ENCODE data around the gene ZGPAT. TPM values are rescaled to one million over a fixed set of nuclear protein-coding genes. Genes with fewer than 3 reads are reported as not detected.

Gene ZGPAT
- total and polyA plus RNA-seq, 2 donors = 16.5 to 66.6 TPM

DNA sequence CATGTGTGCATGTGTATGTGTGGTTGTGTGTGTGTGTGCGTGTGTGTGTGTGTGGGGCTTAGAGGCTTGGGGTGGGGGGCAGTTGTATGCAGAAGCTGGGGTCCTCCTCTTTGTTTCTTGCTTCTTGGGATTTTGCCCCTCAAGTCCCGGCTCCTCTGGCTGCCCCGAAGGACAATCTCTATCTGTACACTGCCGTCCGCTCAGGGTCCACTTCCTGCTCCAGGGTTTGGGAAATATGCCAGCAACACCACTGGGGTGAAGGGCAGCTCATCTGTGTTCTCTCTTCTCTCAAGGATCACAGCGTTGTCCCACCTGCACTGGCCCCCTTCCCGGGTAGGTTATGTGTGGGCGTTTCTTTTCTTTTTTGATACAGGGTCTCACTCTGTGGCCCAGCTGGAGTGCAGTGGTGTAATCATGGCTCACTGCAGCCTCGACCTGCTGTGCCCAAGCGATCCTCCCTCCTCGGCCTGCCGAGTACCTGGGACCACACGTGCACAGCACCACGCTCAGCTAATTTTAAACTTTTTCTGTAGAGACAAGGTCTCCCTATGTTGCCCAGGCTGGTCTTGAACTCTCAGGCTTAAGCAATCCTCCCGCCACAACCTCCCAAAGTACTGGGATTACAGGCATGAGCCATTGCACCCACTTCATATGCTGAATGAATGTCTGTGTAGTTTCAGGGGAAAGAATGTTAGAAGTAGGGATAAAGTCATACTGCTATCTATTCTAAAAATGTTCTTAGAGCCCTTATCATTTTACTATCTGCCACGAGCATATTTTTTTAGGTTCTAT, 57.4 kb downstream of the ZGPAT start:
- no peaks in the 10 kb centered on the region for H3K36me3 ChIP-seq (ENCODE audit: control insufficient read depth in 2 of 2, insufficient read depth in 2 of 2, low read length in 1 of 2)
- no peaks in the 10 kb centered on the region for H3K27me3 ChIP-seq (ENCODE audit: control insufficient read depth in 2 of 2, insufficient read depth in 1 of 2, low read length in 1 of 2)
- H3K4me3 ChIP-seq (ENCODE audit: low read length in 2 of 2) = no peak overlapping the region
- H3K4me1 ChIP-seq (ENCODE audit: control insufficient read depth in 2 of 2, insufficient read depth in 2 of 2, low read length in 2 of 2) = no peaks in the 10 kb centered on the region
- DNase-seq (ENCODE audit: low read depth in 6 of 9, low spot score in 9 of 9) = no peak
- H3K27ac ChIP-seq (ENCODE audit: low read depth in 1 of 2, low read length in 1 of 2) = no peak overlapping the region
- WGBS = 95% methylated on average over 16 of the region's 16 CpGs
- no peaks in the 10 kb centered on the region for H3K9me3 ChIP-seq (ENCODE audit: control insufficient read depth in 2 of 2, insufficient read depth in 1 of 2, low read length in 1 of 2)

DNA sequence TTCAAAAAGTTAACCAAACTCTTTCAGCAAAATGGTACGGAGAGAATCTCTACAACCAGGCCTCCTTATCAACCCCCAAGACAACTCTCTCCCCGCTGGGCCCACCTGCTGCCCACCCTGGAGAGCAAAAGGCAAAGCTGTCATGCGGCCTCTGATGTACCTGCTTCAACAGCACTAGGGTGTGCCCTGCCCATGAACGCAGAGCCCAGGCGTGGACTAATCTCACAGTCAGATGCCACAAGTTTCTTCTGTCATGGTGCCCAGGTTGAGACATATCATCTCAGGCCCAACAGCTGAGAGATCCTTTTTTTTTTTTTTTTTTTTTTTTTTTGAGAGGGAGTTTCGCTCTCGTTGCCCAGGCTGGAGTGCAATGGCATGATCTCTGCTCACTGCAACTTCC, 58.1 kb downstream of the ZGPAT start:
- no peak for DNase-seq (ENCODE audit: low read depth in 6 of 9, low spot score in 9 of 9)
- H3K4me1 ChIP-seq (ENCODE audit: control insufficient read depth in 2 of 2, insufficient read depth in 2 of 2, low read length in 2 of 2) = no peaks in the 10 kb centered on the region
- H3K9me3 ChIP-seq (ENCODE audit: control insufficient read depth in 2 of 2, insufficient read depth in 1 of 2, low read length in 1 of 2) = no peaks in the 10 kb centered on the region
- no peaks in the 10 kb centered on the region for H3K27me3 ChIP-seq (ENCODE audit: control insufficient read depth in 2 of 2, insufficient read depth in 1 of 2, low read length in 1 of 2)
- no peak overlapping the region for H3K4me3 ChIP-seq (ENCODE audit: low read length in 2 of 2)
- H3K27ac ChIP-seq (ENCODE audit: low read depth in 1 of 2, low read length in 1 of 2) = no peak overlapping the region
- 98% methylated on average over 7 of the region's 7 CpGs for WGBS
- no peaks in the 10 kb centered on the region for H3K36me3 ChIP-seq (ENCODE audit: control insufficient read depth in 2 of 2, insufficient read depth in 2 of 2, low read length in 1 of 2)

DNA sequence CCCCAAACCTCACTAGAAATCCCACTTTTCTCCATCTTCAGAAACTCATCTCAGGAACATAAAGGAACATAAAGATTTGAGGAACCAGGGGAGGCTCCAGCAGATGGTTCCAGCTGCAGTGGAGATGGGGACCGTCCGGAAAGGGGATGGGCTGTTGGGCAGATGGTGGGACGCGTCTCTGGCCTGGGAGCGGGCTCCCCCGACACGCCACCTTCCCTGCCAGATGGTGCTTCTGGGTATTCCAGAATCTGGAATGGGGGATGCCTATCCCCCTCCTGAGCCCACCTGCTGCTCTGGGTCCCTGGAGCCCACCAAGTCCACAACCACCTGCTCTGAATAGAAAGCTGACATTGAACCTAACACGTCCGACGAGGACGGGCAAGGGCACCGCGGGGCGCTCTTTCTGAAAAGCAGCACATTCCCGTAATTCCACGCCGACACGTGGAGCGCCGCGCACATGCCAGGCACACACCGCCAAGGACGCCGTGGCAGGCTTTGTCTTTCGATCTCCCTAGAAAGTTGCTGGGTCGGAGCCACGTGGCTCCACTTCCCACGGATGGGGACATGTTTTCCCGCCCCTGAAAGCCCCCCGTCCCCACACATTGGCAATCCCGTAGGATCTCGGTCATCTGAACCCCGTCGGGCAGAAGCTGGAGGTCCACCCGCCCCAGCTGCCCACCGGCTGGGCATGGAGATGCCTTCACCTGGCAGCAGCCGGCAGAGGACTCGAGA, 59.0 kb downstream of the ZGPAT start:
- Histone ChIP-seq H3K4me3 (ENCODE audit: low read length in 2 of 2) (no peak overlapping the region), H3K4me1 (ENCODE audit: control insufficient read depth in 2 of 2, insufficient read depth in 2 of 2, low read length in 2 of 2) (no peaks in the 10 kb centered on the region), H3K27me3 (ENCODE audit: control insufficient read depth in 2 of 2, insufficient read depth in 1 of 2, low read length in 1 of 2) (peaks cover 0 to 2% of the 10 kb centered on the region in 2 donors), H3K9me3 (ENCODE audit: control insufficient read depth in 2 of 2, insufficient read depth in 1 of 2, low read length in 1 of 2) (peaks cover 0 to 2% of the 10 kb centered on the region in 2 donors), H3K36me3 (ENCODE audit: control insufficient read depth in 2 of 2, insufficient read depth in 2 of 2, low read length in 1 of 2) (no peaks in the 10 kb centered on the region), H3K27ac (ENCODE audit: low read depth in 1 of 2, low read length in 1 of 2) (no peak overlapping the region)
- DNase-seq (ENCODE audit: low read depth in 6 of 9, low spot score in 9 of 9) = no peak
- WGBS = 98% methylated on average over 38 of the region's 38 CpGs

DNA sequence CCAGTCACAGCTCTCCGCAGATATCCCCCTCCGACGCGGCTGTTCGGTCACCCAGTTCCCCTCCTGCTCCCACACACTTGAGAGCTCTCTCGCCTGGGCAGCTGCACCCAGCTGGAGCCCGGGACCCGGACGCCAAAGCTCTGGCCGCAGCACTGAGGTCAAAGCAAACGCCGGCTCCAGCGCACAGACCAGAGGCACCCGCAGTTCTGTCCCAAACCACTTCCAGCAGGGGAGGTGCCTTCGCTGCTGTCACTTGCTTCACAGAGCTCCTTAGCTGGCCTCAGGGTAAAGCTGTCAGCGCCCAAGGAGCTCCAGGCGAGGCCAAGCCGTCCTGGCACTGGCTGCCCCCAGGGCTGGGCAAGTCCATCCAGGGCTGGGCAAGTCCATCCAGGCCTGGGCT, 59.6 kb downstream of the ZGPAT start:
- Histone ChIP-seq H3K36me3 (ENCODE audit: control insufficient read depth in 2 of 2, insufficient read depth in 2 of 2, low read length in 1 of 2) (no peaks in the 10 kb centered on the region), H3K27ac (ENCODE audit: low read depth in 1 of 2, low read length in 1 of 2) (no peak overlapping the region), H3K27me3 (ENCODE audit: control insufficient read depth in 2 of 2, insufficient read depth in 1 of 2, low read length in 1 of 2) (peaks cover 0 to 2% of the 10 kb centered on the region in 2 donors), H3K4me1 (ENCODE audit: control insufficient read depth in 2 of 2, insufficient read depth in 2 of 2, low read length in 2 of 2) (no peaks in the 10 kb centered on the region), H3K9me3 (ENCODE audit: control insufficient read depth in 2 of 2, insufficient read depth in 1 of 2, low read length in 1 of 2) (peaks cover 0 to 2% of the 10 kb centered on the region in 2 donors), H3K4me3 (ENCODE audit: low read length in 2 of 2) (no peak overlapping the region)
- DNase-seq (ENCODE audit: low read depth in 6 of 9, low spot score in 9 of 9) = no peak
- WGBS = 85% methylated on average over 18 of the region's 18 CpGs

DNA sequence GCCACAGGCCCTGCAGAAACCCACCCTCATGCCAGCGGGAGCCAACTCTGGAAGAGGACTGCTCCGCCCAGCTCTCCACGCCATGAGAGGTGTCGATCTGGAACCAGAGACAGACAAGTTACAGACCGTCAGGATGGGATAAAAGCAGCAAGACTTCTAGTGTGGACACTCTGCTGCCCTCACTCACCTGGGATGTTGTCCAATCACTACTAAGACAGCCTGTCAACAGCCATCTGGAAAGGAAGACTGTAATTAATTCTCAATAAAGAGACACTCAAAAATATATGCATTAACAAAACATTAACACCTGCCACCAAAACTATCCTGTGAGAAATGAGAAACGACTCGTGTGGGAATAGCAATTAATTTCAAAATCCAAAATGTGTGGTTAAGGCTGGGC, 60.0 kb downstream of the ZGPAT start:
- peaks cover 0 to 2% of the 10 kb centered on the region in 2 donors for H3K4me1 ChIP-seq (ENCODE audit: control insufficient read depth in 2 of 2, insufficient read depth in 2 of 2, low read length in 2 of 2)

DNA sequence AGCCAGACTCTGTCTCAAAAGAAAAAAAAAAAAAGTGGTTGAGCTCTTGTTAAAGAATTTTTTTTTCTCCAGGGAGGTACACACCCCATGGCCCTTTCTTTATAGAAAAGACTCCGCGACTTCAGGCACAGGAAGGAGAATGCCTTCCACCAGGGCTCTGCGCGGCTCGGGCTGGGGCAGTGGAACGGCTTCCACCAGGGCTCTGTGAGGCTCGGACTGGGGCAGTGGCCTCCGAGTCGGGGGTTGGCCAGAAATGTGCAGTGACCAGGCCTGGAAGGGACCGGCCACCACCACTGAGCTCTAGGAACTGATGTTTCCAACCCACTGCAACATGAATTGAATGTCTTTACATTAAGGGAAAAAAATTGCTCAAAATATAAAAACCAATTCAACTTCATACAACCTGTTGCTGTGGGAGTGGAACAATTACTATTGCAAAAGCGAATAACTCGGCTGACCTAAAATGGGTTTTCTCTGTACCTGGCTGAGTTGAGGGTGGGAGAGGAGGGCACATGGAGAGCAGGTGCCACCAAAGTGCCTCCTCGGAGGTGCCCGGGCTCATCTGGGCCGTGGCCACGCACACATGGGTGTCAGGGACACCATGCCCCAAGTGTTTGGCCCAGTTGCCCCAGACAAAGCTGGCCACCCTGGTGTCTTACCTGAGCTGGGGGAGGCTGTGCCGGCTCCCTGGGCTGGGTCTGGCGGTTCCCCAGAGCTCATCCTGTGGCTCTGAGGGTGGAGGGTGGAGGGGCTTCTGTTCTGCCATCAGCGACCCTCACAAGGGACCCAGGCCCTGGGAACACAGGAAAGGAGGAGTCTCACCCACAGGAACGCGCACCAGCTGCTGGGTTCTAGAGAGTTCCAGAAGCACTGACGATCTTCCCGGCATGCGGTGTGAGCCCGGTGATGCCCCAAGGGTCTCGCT, 61.0 kb downstream of the ZGPAT start:
- peaks cover 0 to 2% of the 10 kb centered on the region in 2 donors for H3K27me3 ChIP-seq (ENCODE audit: control insufficient read depth in 2 of 2, insufficient read depth in 1 of 2, low read length in 1 of 2)
- 97% methylated on average over 26 of the region's 26 CpGs for WGBS
- H3K4me1 ChIP-seq (ENCODE audit: control insufficient read depth in 2 of 2, insufficient read depth in 2 of 2, low read length in 2 of 2) = peaks cover 4 to 12% of the 10 kb centered on the region in 2 donors
- H3K4me3 ChIP-seq (ENCODE audit: low read length in 2 of 2) = no peak overlapping the region
- H3K27ac ChIP-seq (ENCODE audit: low read depth in 1 of 2, low read length in 1 of 2) = no peak overlapping the region
- DNase-seq (ENCODE audit: low read depth in 6 of 9, low spot score in 9 of 9) = no peak
- H3K36me3 ChIP-seq (ENCODE audit: control insufficient read depth in 2 of 2, insufficient read depth in 2 of 2, low read length in 1 of 2) = no peaks in the 10 kb centered on the region
- peaks cover 2 to 4% of the 10 kb centered on the region in 2 donors for H3K9me3 ChIP-seq (ENCODE audit: control insufficient read depth in 2 of 2, insufficient read depth in 1 of 2, low read length in 1 of 2)

More for the DNA sequence above, 60.0 kb downstream of the ZGPAT start:
- Histone ChIP-seq H3K9me3 (ENCODE audit: control insufficient read depth in 2 of 2, insufficient read depth in 1 of 2, low read length in 1 of 2) (peaks cover 0 to 2% of the 10 kb centered on the region in 2 donors), H3K4me3 (ENCODE audit: low read length in 2 of 2) (no peak overlapping the region), H3K27ac (ENCODE audit: low read depth in 1 of 2, low read length in 1 of 2) (no peak overlapping the region), H3K36me3 (ENCODE audit: control insufficient read depth in 2 of 2, insufficient read depth in 2 of 2, low read length in 1 of 2) (no peaks in the 10 kb centered on the region), H3K27me3 (ENCODE audit: control insufficient read depth in 2 of 2, insufficient read depth in 1 of 2, low read length in 1 of 2) (peaks cover 0 to 2% of the 10 kb centered on the region in 2 donors)
- no peak for DNase-seq (ENCODE audit: low read depth in 6 of 9, low spot score in 9 of 9)
- WGBS = 94% methylated on average over 7 of the region's 7 CpGs

DNA sequence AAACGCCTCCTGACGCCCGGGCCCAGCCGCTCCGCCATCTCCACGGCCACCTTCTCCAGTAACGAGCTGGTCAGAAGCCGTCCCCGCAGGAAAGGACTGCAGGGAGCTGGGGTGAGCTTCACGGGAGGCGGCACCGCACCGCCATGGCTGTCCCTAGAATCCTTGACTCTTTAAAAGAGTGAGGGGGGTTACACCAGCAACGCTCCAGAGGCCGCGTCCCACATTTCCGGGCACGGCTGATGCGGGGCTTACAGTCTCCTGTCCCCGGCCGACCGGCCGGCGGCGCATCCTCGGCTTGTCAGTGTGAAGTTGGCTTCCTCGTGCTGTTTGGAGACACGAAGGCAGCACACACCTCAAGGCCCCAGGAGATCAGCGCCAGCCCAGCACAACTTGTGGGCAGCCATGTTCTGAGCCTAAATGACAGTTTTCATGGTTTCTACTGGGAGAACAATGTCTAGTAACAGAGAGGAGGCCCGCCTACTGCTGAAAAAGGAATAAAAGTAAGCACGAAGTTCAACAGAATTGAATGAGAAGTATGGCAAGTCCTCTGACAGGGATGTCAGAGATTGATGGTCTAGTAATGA, 62.1 kb downstream of the ZGPAT start:
- Histone ChIP-seq H3K36me3 (ENCODE audit: control insufficient read depth in 2 of 2, insufficient read depth in 2 of 2, low read length in 1 of 2) (no peaks in the 10 kb centered on the region), H3K4me3 (ENCODE audit: low read length in 2 of 2) (no peak overlapping the region), H3K9me3 (ENCODE audit: control insufficient read depth in 2 of 2, insufficient read depth in 1 of 2, low read length in 1 of 2) (peaks cover 2 to 4% of the 10 kb centered on the region in 2 donors), H3K27me3 (ENCODE audit: control insufficient read depth in 2 of 2, insufficient read depth in 1 of 2, low read length in 1 of 2) (peaks cover 0 to 2% of the 10 kb centered on the region in 2 donors), H3K4me1 (ENCODE audit: control insufficient read depth in 2 of 2, insufficient read depth in 2 of 2, low read length in 2 of 2) (peaks cover 6 to 22% of the 10 kb centered on the region in 2 donors), H3K27ac (ENCODE audit: low read depth in 1 of 2, low read length in 1 of 2) (no peak overlapping the region)
- 98% methylated on average over 31 of the region's 31 CpGs for WGBS
- no peak for DNase-seq (ENCODE audit: low read depth in 6 of 9, low spot score in 9 of 9)

DNA sequence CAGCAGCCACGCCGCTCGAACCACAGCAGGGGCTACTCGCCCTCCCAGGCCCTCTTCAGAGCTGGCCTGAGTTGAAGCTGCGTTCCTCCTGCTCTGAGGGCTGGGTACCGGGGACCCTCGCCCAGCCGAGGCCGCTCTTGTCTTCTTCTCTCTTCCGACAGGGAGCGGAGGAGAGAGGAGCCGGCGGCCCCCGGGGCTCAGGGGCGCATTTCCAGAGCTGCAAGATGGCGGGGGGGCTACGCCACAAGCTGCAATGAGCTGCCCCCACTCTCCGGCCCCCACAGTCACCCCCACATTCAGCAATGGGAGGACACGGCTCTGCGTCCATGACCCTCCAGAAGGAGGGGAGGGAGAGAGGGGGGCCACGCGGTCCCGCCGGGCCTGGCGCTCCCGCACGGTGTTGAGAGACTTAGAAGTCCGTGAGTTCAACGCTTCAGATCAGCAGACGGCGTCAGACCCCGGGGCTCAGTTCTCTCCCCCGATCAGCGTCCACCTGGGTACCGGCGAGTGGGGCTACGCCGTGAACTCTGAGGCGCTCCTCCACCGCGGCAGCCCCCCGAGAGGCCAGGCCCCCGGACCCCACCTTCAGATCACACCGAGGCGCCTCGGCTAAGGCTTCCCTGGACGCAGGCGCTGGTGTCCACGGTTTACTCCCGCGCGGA, 63.3 kb downstream of the ZGPAT start:
- WGBS = 96% methylated on average over 52 of the region's 52 CpGs
- Histone ChIP-seq H3K27ac (ENCODE audit: low read depth in 1 of 2, low read length in 1 of 2) (no peak overlapping the region), H3K9me3 (ENCODE audit: control insufficient read depth in 2 of 2, insufficient read depth in 1 of 2, low read length in 1 of 2) (peaks cover 2 to 4% of the 10 kb centered on the region in 2 donors), H3K4me3 (ENCODE audit: low read length in 2 of 2) (no peak overlapping the region), H3K27me3 (ENCODE audit: control insufficient read depth in 2 of 2, insufficient read depth in 1 of 2, low read length in 1 of 2) (peaks cover 0 to 7% of the 10 kb centered on the region in 2 donors), H3K36me3 (ENCODE audit: control insufficient read depth in 2 of 2, insufficient read depth in 2 of 2, low read length in 1 of 2) (no peaks in the 10 kb centered on the region), H3K4me1 (ENCODE audit: control insufficient read depth in 2 of 2, insufficient read depth in 2 of 2, low read length in 2 of 2) (peaks cover 6 to 26% of the 10 kb centered on the region in 2 donors)
- DNase-seq (ENCODE audit: low read depth in 6 of 9, low spot score in 9 of 9) = no peak

Measured in thymus (tissue), 11 donors.